ENCODE measurements around the gene LRRC25. TPM values are rescaled to one million over a fixed set of nuclear protein-coding genes. Genes with fewer than 3 reads are reported as not detected.
A peak's percentile ranks its signal among the peaks of the same experiment; 100 is the strongest.
"Not testable (repeated sequence)": the region's sequence is repeated elsewhere in the genome, so short reads cannot be mapped to it uniquely, and the experiment has no call there.

The LRRC25 gene
- total and polyA plus RNA-seq, 3 donors from 2014 or later: 1.6 to 4.0 (median 3.4) TPM

DNA sequence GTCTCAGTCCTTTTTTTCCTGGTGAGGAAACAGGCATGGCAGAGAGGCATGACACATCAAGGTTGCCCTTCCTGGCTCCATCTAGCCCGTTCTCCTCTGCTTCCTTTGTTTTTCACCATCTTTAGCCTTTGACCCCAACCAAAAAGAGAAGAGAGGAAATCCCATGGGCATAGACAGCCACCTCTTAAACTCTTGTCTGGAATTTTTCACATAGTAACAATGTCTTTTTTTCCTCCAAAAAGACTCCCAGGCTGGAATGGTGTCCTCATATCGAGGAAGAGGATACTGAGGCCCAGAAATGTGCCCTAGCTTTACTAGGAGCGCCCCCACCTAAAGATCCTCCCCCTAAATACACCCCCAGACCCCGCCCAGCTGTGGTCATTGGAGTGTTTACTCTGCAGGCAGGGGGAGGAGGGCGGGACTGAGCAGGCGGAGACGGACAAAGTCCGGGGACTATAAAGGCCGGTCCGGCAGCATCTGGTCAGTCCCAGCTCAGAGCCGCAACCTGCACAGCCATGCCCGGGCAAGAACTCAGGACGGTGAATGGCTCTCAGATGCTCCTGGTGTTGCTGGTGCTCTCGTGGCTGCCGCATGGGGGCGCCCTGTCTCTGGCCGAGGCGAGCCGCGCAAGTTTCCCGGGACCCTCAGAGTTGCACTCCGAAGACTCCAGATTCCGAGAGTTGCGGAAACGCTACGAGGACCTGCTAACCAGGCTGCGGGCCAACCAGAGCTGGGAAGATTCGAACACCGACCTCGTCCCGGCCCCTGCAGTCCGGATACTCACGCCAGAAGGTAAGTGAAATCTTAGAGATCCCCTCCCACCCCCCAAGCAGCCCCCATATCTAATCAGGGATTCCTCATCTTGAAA lies 11.5 kb downstream of the LRRC25 start, which contains the start of gene GDF15:
Gene GDF15, plus strand, starts transcription at position 484 of the 868 bp plus-strand sequence. Its CDS starts 32 bp downstream, at position 516.
- Histone ChIP-seq H3K4me1 (peaks cover 14% of the 10 kb centered on the region), H3K9me3 (no peaks in the 10 kb centered on the region), H3K4me3 (no peak within 1 kb of the TSS), H3K36me3 (ENCODE audit: low read depth, missing control alignments) (no peaks in the 10 kb centered on the region), H3K27ac (no peak within 1 kb of the TSS), H3K27me3 (no peaks in the 10 kb centered on the region)
- intact Hi-C loops (cut with DNase I; ENCODE audit: low total_unique reads): no loop called here
- peak; percentile 66 for DNase-seq
- TF ChIP-seq, protein P1, sequence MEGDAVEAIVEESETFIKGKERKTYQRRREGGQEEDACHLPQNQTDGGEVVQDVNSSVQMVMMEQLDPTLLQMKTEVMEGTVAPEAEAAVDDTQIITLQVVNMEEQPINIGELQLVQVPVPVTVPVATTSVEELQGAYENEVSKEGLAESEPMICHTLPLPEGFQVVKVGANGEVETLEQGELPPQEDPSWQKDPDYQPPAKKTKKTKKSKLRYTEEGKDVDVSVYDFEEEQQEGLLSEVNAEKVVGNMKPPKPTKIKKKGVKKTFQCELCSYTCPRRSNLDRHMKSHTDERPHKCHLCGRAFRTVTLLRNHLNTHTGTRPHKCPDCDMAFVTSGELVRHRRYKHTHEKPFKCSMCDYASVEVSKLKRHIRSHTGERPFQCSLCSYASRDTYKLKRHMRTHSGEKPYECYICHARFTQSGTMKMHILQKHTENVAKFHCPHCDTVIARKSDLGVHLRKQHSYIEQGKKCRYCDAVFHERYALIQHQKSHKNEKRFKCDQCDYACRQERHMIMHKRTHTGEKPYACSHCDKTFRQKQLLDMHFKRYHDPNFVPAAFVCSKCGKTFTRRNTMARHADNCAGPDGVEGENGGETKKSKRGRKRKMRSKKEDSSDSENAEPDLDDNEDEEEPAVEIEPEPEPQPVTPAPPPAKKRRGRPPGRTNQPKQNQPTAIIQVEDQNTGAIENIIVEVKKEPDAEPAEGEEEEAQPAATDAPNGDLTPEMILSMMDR (IDR thresholded peaks at IDR 0.05): peak; percentile 34 to 39 (median 36)
- no peak for TF ChIP-seq POLR2A (IDR thresholded peaks at IDR 0.05)
- WGBS, 2 donors: 30 to 39% methylated on average over 17 to 33 of the region's 33 CpGs

DNA sequence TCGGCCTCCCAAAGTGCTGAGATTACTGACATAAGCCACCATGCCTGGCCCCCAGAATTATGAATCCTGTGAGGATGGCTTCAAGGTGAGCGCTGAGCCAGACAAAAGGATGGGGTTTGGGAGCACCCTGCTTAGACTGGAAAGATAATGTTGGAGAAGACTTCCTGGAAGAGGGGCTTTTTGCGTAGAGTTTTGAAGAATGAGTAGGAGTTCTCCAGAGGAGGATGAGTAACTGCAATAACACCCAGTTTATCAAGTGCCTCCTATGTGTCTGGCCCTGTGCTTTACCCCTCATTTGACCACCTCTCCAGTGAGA lies 12.1 kb downstream of the LRRC25 start:
- Histone ChIP-seq H3K36me3 (ENCODE audit: low read depth, missing control alignments) (no peaks in the 10 kb centered on the region), H3K27ac (no peak overlapping the region), H3K4me3 (no peak overlapping the region), H3K9me3 (no peaks in the 10 kb centered on the region), H3K4me1 (peaks cover 19% of the 10 kb centered on the region), H3K27me3 (no peaks in the 10 kb centered on the region)
- no peak for DNase-seq
- intact Hi-C loops (cut with DNase I; ENCODE audit: low total_unique reads): no loop called here
- 97 to 98% methylated on average over 3 of the region's 3 CpGs for WGBS, 2 donors
- TF ChIP-seq, protein P1 (IDR thresholded peaks at IDR 0.05): no peak
- no peak for TF ChIP-seq POLR2A (IDR thresholded peaks at IDR 0.05)

DNA sequence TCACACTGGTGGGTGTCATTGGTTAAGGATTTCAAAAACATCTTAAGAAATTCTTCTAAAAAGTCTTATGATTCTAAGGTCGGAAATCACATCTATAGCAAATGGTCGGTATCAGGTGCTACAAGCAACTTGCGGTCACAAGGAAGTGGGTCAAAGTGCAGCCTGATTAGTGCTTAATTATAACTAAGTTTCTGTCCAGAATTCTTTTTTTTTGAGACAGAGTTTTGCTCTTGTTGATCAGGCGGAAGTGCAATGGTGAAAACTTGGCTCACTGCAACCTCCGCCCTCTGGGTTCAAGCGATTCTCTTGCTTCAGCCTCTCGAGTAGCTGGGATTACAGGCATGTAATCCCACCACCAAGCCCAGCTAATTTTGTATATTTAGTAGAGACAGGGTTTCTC lies 12.6 kb downstream of the LRRC25 start:
- Histone ChIP-seq H3K36me3 (ENCODE audit: low read depth, missing control alignments) (no peaks in the 10 kb centered on the region), H3K4me3 (no peak overlapping the region), H3K9me3 (no peaks in the 10 kb centered on the region), H3K27ac (no peak overlapping the region), H3K4me1 (peaks cover 19% of the 10 kb centered on the region), H3K27me3 (no peaks in the 10 kb centered on the region)
- TF ChIP-seq POLR2A (IDR thresholded peaks at IDR 0.05): no peak
- TF ChIP-seq, protein P1 (IDR thresholded peaks at IDR 0.05): no peak
- DNase-seq: no peak
- 88 to 92% methylated on average over 7 of the region's 7 CpGs for WGBS, 2 donors
- intact Hi-C loops (cut with DNase I; ENCODE audit: low total_unique reads): no loop called here

DNA sequence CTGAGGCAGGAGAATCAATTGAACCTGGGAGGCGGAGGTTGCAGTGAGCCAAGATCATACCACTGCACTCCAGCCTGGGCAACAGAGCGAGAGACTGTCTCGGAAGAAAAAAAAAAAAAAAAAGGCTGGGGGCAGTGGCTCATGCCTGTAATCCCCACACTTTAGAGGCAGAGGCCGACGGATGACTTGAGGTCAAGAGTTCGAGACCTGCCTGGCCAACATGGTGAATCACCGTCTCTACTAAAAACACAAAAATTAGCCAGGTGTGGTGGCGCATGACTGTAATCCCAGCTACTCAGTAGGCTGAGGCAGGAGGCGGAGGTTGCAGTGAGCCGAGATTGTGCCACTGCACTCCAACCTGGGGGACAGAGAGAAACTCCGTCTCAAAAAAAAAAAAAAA lies 13.8 kb downstream of the LRRC25 start:
- H3K9me3 ChIP-seq; H3K27me3 ChIP-seq; H3K4me3 ChIP-seq; H3K36me3 ChIP-seq (ENCODE audit: low read depth, missing control alignments); DNase-seq; intact Hi-C loops (cut with DNase I; ENCODE audit: low total_unique reads); H3K27ac ChIP-seq: not testable (repeated sequence)
- H3K4me1 ChIP-seq: peaks cover 19% of the 10 kb centered on the region
- 95% methylated on average over 11 of the region's 11 CpGs for WGBS, 2 donors

DNA sequence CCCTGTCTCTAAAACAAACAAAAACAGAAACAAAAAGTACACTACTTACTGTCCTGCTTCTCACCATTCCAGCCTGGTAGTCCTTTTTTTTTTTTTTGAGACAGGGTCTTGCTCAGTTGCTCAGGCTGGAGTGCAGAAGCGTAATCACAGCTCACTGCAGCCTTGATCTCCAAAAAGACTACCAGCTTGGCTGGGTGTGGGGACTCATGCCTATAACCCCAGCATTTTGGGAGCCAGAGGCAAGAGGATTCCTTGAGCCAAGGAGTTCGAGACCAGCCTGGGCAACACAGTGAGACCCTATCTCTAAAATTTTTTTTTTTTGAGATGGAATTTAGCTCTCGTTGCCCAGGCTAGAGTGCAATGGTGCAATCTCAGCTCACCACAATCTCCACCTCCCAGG lies 16.6 kb downstream of the LRRC25 start:
- Histone ChIP-seq H3K36me3 (ENCODE audit: low read depth, missing control alignments) (no peaks in the 10 kb centered on the region), H3K4me3 (no peak overlapping the region), H3K27ac (peak overlapping the region; percentile 20 to 82), H3K4me1 (peaks cover 8% of the 10 kb centered on the region), H3K27me3 (no peaks in the 10 kb centered on the region), H3K9me3 (no peaks in the 10 kb centered on the region)
- 63 to 72% methylated on average over 3 of the region's 3 CpGs for WGBS, 2 donors
- TF ChIP-seq POLR2A (IDR thresholded peaks at IDR 0.05): no peak
- TF ChIP-seq, protein P1 (IDR thresholded peaks at IDR 0.05): no peak
- DNase-seq: no peak
- intact Hi-C loops (cut with DNase I; ENCODE audit: low total_unique reads): no loop called here
